Ishikawa (cell line): ENCODE measurements around the gene FGR.

Source experiments
- EP300 ChIP-seq: IDR thresholded peaks from 2 replicates; pipeline ENCODE4 v1.6.1; 2012; ENCODE audit warnings: borderline replicate concordance
- FOXM1 ChIP-seq: IDR thresholded peaks from 2 replicates; pipeline ENCODE4 v1.6.1; 2012; ENCODE audit warnings: low read depth, borderline replicate concordance
- NFIC ChIP-seq: IDR thresholded peaks from 2 replicates; pipeline ENCODE4 v1.6.1; 2012
- RAD21 ChIP-seq: IDR thresholded peaks from 2 replicates; pipeline ENCODE4 v1.6.1; 2012; ENCODE audit warnings: low read depth
- USF1 ChIP-seq: IDR thresholded peaks from 2 replicates; pipeline ENCODE4 v1.6.1; 2012
- YY1 ChIP-seq: IDR thresholded peaks from 2 replicates; pipeline ENCODE4 v1.6.1; 2012; ENCODE audit warnings: low read depth
- TF ChIP-seq, protein P1 (sequence below): IDR thresholded peaks from 2 replicates; pipeline ENCODE4 v1.6.1; 2012; ENCODE audit warnings: low read depth, mild to moderate bottlenecking

GRCh38 chr1:27672750-27673112 is 37.7 kb upstream of the FGR start:
- TF ChIP-seq NFIC = no peak
- TF ChIP-seq, protein P1, sequence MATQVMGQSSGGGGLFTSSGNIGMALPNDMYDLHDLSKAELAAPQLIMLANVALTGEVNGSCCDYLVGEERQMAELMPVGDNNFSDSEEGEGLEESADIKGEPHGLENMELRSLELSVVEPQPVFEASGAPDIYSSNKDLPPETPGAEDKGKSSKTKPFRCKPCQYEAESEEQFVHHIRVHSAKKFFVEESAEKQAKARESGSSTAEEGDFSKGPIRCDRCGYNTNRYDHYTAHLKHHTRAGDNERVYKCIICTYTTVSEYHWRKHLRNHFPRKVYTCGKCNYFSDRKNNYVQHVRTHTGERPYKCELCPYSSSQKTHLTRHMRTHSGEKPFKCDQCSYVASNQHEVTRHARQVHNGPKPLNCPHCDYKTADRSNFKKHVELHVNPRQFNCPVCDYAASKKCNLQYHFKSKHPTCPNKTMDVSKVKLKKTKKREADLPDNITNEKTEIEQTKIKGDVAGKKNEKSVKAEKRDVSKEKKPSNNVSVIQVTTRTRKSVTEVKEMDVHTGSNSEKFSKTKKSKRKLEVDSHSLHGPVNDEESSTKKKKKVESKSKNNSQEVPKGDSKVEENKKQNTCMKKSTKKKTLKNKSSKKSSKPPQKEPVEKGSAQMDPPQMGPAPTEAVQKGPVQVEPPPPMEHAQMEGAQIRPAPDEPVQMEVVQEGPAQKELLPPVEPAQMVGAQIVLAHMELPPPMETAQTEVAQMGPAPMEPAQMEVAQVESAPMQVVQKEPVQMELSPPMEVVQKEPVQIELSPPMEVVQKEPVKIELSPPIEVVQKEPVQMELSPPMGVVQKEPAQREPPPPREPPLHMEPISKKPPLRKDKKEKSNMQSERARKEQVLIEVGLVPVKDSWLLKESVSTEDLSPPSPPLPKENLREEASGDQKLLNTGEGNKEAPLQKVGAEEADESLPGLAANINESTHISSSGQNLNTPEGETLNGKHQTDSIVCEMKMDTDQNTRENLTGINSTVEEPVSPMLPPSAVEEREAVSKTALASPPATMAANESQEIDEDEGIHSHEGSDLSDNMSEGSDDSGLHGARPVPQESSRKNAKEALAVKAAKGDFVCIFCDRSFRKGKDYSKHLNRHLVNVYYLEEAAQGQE = no peak
- TF ChIP-seq YY1 = no peak
- TF ChIP-seq EP300 = no peak
- no peak for TF ChIP-seq USF1
- no peak for TF ChIP-seq FOXM1
- TF ChIP-seq RAD21 = no peak
